OCI-LY7 (cell line): Measurements from ENCODE around the gene RPS15A. TPM values are rescaled to one million over a fixed set of nuclear protein-coding genes. Genes with fewer than 3 reads are reported as not detected.

ENCODE experiments used
- Bru-seq: library from RNA; stranded (reverse); fragments of 400-500 nt; gene quantifications from one replicate; lab custom pipeline; 2021; lab: Mats Ljungman, UMichigan
- BruChase-seq, 2 experiments: library from RNA; stranded (reverse); fragments of 400-500 nt; gene quantifications; one replicate each; lab custom pipeline; 2021; lab: Mats Ljungman, UMichigan
- BruUV-seq: library from RNA; stranded (reverse); fragments of 400-500 nt; replicated peaks from 2 replicates; lab custom pipeline; 2021; lab: Mats Ljungman, UMichigan
- CTCF ChIA-PET: fragments of 300-600 bp; sonication (Branson Sonifier 250); formaldehyde crosslinking; loops from one replicate; lab custom pipeline; 2022; ENCODE audit warnings: antibody characterized with exemption; ENCODE audit not compliant: unreplicated experiment; lab: Charles Lee
- POLR2A ChIA-PET: fragments of 300-600 bp; sonication (Branson Sonifier 250); formaldehyde crosslinking; loops from one replicate; lab custom pipeline; 2022; ENCODE audit warnings: antibody characterized with exemption; lab: Charles Lee
- DNase-seq: peaks from one replicate; pipeline ENCODE4 v3.0.0-alpha.2; 2015; ENCODE audit warnings: low spot score
- H2AFZ ChIP-seq: fragments of 200-600 bp; sonication (generic), shearing (Covaris generic); 2 replicates; pipeline ENCODE4 v1.6.1; 2014; ENCODE audit warnings: mild to moderate bottlenecking, antibody characterized with exemption, low read length, moderate library complexity
- H3K27ac ChIP-seq: fragments of 200-600 bp; sonication (generic); 2 replicates; pipeline ENCODE4 v1.5.1; 2014; ENCODE audit warnings: mixed run types, low read depth, mild to moderate bottlenecking, moderate library complexity, low read length, inconsistent platforms; ENCODE audit not compliant: poor library complexity, severe bottlenecking
- H3K36me3 ChIP-seq: fragments of 200-600 bp; sonication (generic); 2 replicates; pipeline ENCODE4 v1.6.1; 2014; ENCODE audit warnings: mild to moderate bottlenecking, antibody characterized with exemption, low read length, moderate library complexity, mixed read lengths; ENCODE audit not compliant: insufficient read depth
- H3K4me1 ChIP-seq: fragments of 200-600 bp; sonication (generic); 2 replicates; pipeline ENCODE4 v1.5.1; 2014; ENCODE audit warnings: mild to moderate bottlenecking, low read length; ENCODE audit not compliant: insufficient read depth, poor library complexity, severe bottlenecking
- H3K4me2 ChIP-seq: fragments of 200-600 bp; sonication (generic); 2 replicates; pipeline ENCODE4 v1.6.1; 2014; ENCODE audit warnings: mild to moderate bottlenecking, low read length
- H3K4me3 ChIP-seq: fragments of 200-600 bp; sonication (generic); 2 replicates; pipeline ENCODE4 v1.5.1; 2014; ENCODE audit warnings: mild to moderate bottlenecking, low read depth, low read length; ENCODE audit not compliant: poor library complexity, severe bottlenecking
- H3K79me2 ChIP-seq: fragments of 200-600 bp; sonication (generic); 2 replicates; pipeline ENCODE4 v1.6.1; 2016; ENCODE audit warnings: low read depth, mild to moderate bottlenecking, low read length, moderate library complexity, mixed read lengths; ENCODE audit not compliant: insufficient read depth
- H3K9me2 ChIP-seq: fragments of 200-600 bp; sonication (generic); 2 replicates; pipeline ENCODE4 v1.6.1; 2016; ENCODE audit warnings: mild to moderate bottlenecking, low read length, mixed read lengths; ENCODE audit not compliant: insufficient read depth
- H3K9me3 ChIP-seq: fragments of 200-600 bp; sonication (generic); 2 replicates; pipeline ENCODE4 v1.6.1; 2014; ENCODE audit warnings: mild to moderate bottlenecking, mixed run types, low read length, mixed read lengths
- H4K20me1 ChIP-seq: fragments of 200-600 bp; sonication (generic); 2 replicates; pipeline ENCODE4 v1.6.1; 2014; ENCODE audit warnings: mild to moderate bottlenecking, antibody characterized with exemption, low read length, moderate library complexity, mixed read lengths; ENCODE audit not compliant: insufficient read depth
- EZH2phosphoT487 ChIP-seq: fragments of 200-600 bp; sonication (generic); IDR thresholded peaks from 2 replicates; pipeline ENCODE4 v1.6.1; 2018; ENCODE audit warnings: low read depth, borderline replicate concordance, mild to moderate bottlenecking, mixed run types, antibody characterized with exemption, low read length, moderate library complexity, mixed read lengths
- intact Hi-C: fragments of 100-400 bp; cut with micrococcal nuclease; formaldehyde crosslinking; loops from one replicate; pipeline ENCODE4 v1.10.0; 2022; ENCODE audit not compliant: unreplicated experiment
- long read RNA-seq: library from polyadenylated mRNA; stranded (forward); transcript quantifications from one replicate; pipeline ENCODE4 v2.0.0, GENCODE V29; 2022
- total RNA-seq, 2 experiments: library from RNA; depleted of rRNA in 1 of 2; stranded (reverse); fragments of >200 nt in 1 of 2; shearing (Covaris generic) in 1 of 2; gene quantifications; 2 replicates each; pipeline ENCODE4 v1.2.3, GENCODE V29; 2014 to 2022
- TF ChIP-seq, protein P1 (sequence below): fragments of 200-600 bp; sonication (generic); conservative IDR thresholded peaks from 2 replicates; pipeline ENCODE4 v1.5.1; 2014; ENCODE audit warnings: mild to moderate bottlenecking, antibody characterized with exemption, low read length, moderate library complexity, mixed read lengths

Gene RPS15A
- total RNA-seq (2014; rRNA removed; shearing (Covaris generic)) (2,355 and 2,645 TPM in 2 replicates), total RNA-seq (2022) (1,902 and 2,030 TPM in 2 replicates), Bru-seq, nascent RNA (percentile 99 among the genes with signal in this experiment), BruChase-seq, experiment 1, labeled RNA remaining after a 6-hour chase (percentile 99 among the genes with signal in this experiment), BruChase-seq, experiment 2, labeled RNA remaining after a 2-hour chase (percentile 97 among the genes with signal in this experiment)
- long read RNA-seq, transcript RPS15A-203 (5 exons, 525 nt), result major isoform, 606 of 716 reads
- long read RNA-seq, transcript RPS15A-201 (5 exons, 2,203 nt), result minor isoform, 50 of 716 reads
- long read RNA-seq, partial matches to known transcripts, result 45 of 716 reads
- long read RNA-seq, other reads (novel, unspliced or antisense), result 3 of 716 reads

DNA sequence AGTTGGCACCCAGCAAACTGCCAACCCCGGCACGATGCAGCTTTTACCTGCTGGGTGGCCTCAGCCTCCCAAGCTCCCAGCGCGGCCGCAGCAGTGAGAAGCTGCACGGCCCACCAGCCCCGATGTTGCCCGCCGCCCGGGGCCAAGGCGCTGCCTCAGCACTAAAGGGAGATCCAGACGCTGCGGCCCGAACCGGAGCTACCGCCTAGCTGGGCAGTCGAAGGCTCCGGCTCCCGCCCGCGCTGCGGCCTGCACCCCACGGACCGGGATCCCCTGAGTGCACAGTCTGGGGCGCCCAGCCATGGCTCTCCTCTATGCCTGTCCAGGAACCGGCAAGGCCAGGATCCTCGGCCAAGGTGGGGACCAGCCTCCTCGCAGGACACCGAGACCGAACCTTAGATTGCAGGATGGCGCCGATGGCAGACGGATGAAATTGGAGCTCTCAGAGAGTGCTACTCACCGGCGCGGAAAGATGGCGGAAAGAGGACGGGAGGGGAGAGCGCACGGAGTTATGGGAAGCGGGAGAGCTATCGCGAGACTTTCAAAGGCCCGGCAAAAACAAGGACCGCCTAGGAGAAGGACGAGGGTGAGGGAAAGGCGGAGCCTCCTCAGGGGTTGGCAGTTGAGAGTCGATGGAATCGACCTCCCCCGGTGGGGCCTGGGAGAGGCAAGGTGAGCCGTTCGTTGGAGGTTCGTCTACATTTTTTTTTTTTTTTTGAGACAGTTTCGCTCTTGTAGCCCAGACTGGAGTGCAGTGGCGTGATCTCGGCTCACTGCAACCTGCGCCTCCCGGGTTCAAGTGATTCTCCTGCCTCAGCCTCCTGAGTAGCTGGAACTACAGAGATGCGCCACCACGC lies at the start of gene RPS15A:
Gene RPS15A, minus strand, starts transcription at position 485 of the 857 bp plus-strand sequence. CDS start 1,221 bp downstream, outside the sequence.
- Histone ChIP-seq H3K4me1 (peaks cover 42% of the 10 kb centered on the region), H3K79me2 (peaks cover 72% of the 10 kb centered on the region), H3K9me3 (no peaks in the 10 kb centered on the region), H2AFZ (no peak within 1 kb of the TSS), H3K4me2 (peak within 1 kb of the TSS; percentile 85), H3K9me2 (no peaks in the 10 kb centered on the region), H3K4me3 (peak within 1 kb of the TSS; percentile 85), H3K27ac (peak within 1 kb of the TSS; percentile 64), H3K36me3 (peaks cover 92% of the 10 kb centered on the region), H4K20me1 (peaks cover 45% of the 10 kb centered on the region)
- CTCF ChIA-PET, result interaction anchor here (0.9 kb wide), 2 partner anchors 9 to 11 kb away, joined by 4 read pairs; partner anchors contain the start of gene ARL6IP1
- no peak for TF ChIP-seq EZH2phosphoT487
- TF ChIP-seq, protein P1, sequence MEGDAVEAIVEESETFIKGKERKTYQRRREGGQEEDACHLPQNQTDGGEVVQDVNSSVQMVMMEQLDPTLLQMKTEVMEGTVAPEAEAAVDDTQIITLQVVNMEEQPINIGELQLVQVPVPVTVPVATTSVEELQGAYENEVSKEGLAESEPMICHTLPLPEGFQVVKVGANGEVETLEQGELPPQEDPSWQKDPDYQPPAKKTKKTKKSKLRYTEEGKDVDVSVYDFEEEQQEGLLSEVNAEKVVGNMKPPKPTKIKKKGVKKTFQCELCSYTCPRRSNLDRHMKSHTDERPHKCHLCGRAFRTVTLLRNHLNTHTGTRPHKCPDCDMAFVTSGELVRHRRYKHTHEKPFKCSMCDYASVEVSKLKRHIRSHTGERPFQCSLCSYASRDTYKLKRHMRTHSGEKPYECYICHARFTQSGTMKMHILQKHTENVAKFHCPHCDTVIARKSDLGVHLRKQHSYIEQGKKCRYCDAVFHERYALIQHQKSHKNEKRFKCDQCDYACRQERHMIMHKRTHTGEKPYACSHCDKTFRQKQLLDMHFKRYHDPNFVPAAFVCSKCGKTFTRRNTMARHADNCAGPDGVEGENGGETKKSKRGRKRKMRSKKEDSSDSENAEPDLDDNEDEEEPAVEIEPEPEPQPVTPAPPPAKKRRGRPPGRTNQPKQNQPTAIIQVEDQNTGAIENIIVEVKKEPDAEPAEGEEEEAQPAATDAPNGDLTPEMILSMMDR, result no peak
- peak; percentile 98 for DNase-seq
- no TSS peak for BruUV-seq
- POLR2A ChIA-PET, result interaction anchor here (0.5 to 6.3 kb wide), 4 partner anchors 11 to 140 kb away, joined by 3 to 64 read pairs (median 4); partner anchors contain the start of gene ARL6IP1
- intact Hi-C loops, result loop anchor here (1.0 to 5.0 kb wide), 2 partner anchors 11 to 277 kb away; partner anchors contain the start of genes ARL6IP1 and COQ7

GRCh38 chr16:18839555-18839954 lies 49.4 kb upstream of the RPS15A start:
- intact Hi-C loops, result no loop called here
- POLR2A ChIA-PET, result no interaction called here
- BruUV-seq, result no TSS peak

More at GRCh38 chr16:18839555-18839954, 49.4 kb upstream of the RPS15A start:
- no peak for TF ChIP-seq EZH2phosphoT487
- TF ChIP-seq, protein P1, result no peak
- Histone ChIP-seq H4K20me1 (no peaks in the 10 kb centered on the region; the same call in 1 of the 2 replicates), H3K4me1 (no peaks in the 10 kb centered on the region), H3K4me2 (no peak overlapping the region), H3K4me3 (no peak overlapping the region), H2AFZ (no peak overlapping the region), H3K79me2 (no peaks in the 10 kb centered on the region), H3K9me2 (no peaks in the 10 kb centered on the region), H3K27ac (no peak overlapping the region), H3K9me3 (no peaks in the 10 kb centered on the region), H3K36me3 (peaks cover 93% of the 10 kb centered on the region)
- no peak for DNase-seq
- CTCF ChIA-PET, result no interaction called here
